ENCODE measurements around the gene NOS1.
"Not testable (repeated sequence)": the region's sequence is repeated elsewhere in the genome, so short reads cannot be mapped to it uniquely, and the experiment has no call there.

NOS1 gene

DNA sequence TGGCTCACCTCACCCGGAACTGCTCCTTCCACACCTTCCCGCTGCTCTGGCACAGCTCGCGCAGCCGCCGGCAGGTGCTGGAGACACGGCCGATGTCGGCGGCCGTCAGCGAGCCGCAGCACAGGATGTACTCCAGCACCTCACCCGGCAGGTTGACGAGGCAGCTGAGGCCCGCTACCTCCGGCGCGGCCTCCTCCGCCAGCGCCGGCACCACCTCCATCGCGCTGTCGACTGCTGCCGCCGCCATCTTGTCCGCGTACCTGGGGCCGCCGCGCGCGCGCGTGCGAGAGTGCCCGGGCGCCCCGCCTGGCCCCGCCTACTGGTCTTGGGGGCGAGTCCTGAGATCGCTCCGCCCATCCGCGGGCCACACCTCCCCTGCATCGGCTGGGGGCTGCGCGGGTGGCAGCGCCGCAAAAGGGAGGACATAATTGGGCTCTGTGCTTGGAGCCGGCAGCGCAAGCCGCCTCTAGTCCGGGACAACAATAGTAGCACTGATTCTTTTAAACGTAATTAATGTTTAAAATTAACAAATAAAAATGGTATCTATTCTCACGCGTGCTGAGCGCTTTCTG is 171.1 kb downstream of the NOS1 start, which contains the start of gene FBXO21:
FBXO21 (minus strand) TSS at position 261 of the 572 bp plus-strand sequence; CDS start at position 247, 14 bp downstream.
- Histone ChIP-seq H3K4me3 (ENCODE audit: low read depth in 1 of 2, low read length in 2 of 2) (peak within 1 kb of the TSS; percentile 73 to 89), H3K4me1 (ENCODE audit: control insufficient read depth in 1 of 2, insufficient read depth in 2 of 2, low read length in 2 of 2) (peaks cover 0 to 20% of the 10 kb centered on the region in 2 donors), H3K9me3 (ENCODE audit: control insufficient read depth in 1 of 2, low read length in 2 of 2) (no peaks in the 10 kb centered on the region), H3K27ac (ENCODE audit: low read length) (peak within 1 kb of the TSS; percentile 70), H3K27me3 (ENCODE audit: low read depth, low read length) (no peaks in the 10 kb centered on the region), H3K36me3 (ENCODE audit: control insufficient read depth in 1 of 2, insufficient read depth in 2 of 2, low read length in 2 of 2) (peaks cover 2 to 3% of the 10 kb centered on the region in 2 donors)

DNA sequence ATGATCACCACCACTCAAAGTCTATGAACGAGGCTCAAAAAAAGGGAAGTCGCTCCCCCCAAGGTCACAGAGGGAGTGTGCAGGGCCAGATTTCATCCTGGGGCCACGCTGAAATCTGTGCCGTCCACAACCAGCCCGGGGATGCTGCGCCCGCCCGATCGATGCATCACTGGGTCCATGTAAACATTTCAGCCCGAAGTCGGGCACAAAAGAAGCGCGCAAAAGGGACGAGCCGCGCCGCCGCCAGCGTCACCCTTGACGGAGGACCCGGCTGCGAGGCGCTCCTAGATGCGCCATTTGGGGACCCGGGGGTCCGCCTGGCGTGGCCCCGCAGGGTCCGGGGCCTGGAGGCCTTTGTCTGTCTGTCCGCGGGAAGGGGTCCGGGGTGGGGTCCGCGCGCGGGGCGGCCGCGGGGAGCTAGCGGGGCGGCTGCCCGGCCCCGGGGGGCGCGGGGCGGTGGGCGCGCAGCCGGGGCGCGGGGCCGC is 171.7 kb downstream of the NOS1 start:
- peaks cover 0 to 20% of the 10 kb centered on the region in 2 donors for H3K4me1 ChIP-seq (ENCODE audit: control insufficient read depth in 1 of 2, insufficient read depth in 2 of 2, low read length in 2 of 2)
- peak overlapping the region; percentile 70 for H3K27ac ChIP-seq (ENCODE audit: low read length)
- peak overlapping the region; percentile 73 to 89 for H3K4me3 ChIP-seq (ENCODE audit: low read depth in 1 of 2, low read length in 2 of 2)
- no peaks in the 10 kb centered on the region for H3K27me3 ChIP-seq (ENCODE audit: low read depth, low read length)
- peaks cover 7% of the 10 kb centered on the region in 2 donors for H3K36me3 ChIP-seq (ENCODE audit: control insufficient read depth in 1 of 2, insufficient read depth in 2 of 2, low read length in 2 of 2)
- H3K9me3 ChIP-seq (ENCODE audit: control insufficient read depth in 1 of 2, low read length in 2 of 2), result no peaks in the 10 kb centered on the region

GRCh38 chr12:117188961-117189724 is 172.3 kb downstream of the NOS1 start:
- H3K36me3 ChIP-seq (ENCODE audit: control insufficient read depth in 1 of 2, insufficient read depth in 2 of 2, low read length in 2 of 2), result peaks cover 9 to 13% of the 10 kb centered on the region in 2 donors
- H3K4me3 ChIP-seq (ENCODE audit: low read depth in 1 of 2, low read length in 2 of 2), result peak overlapping the region; percentile 73 to 89
- H3K27ac ChIP-seq (ENCODE audit: low read length), result peak overlapping the region; percentile 70
- peaks cover 0 to 20% of the 10 kb centered on the region in 2 donors for H3K4me1 ChIP-seq (ENCODE audit: control insufficient read depth in 1 of 2, insufficient read depth in 2 of 2, low read length in 2 of 2)
- no peaks in the 10 kb centered on the region for H3K27me3 ChIP-seq (ENCODE audit: low read depth, low read length)
- H3K9me3 ChIP-seq (ENCODE audit: control insufficient read depth in 1 of 2, low read length in 2 of 2), result no peaks in the 10 kb centered on the region

- Histone ChIP-seq H3K27me3 (ENCODE audit: low read depth, low read length) (no peaks in the 10 kb centered on the region), H3K36me3 (ENCODE audit: control insufficient read depth in 1 of 2, insufficient read depth in 2 of 2, low read length in 2 of 2) (peaks cover 9 to 19% of the 10 kb centered on the region in 2 donors), H3K27ac (ENCODE audit: low read length) (no peak overlapping the region), H3K4me3 (ENCODE audit: low read depth in 1 of 2, low read length in 2 of 2) (peak overlapping the region; percentile 73 to 89), H3K9me3 (ENCODE audit: control insufficient read depth in 1 of 2, low read length in 2 of 2) (no peaks in the 10 kb centered on the region), H3K4me1 (ENCODE audit: control insufficient read depth in 1 of 2, insufficient read depth in 2 of 2, low read length in 2 of 2) (peaks cover 0 to 20% of the 10 kb centered on the region in 2 donors)
Measured at GRCh38 chr12:117188121-117188665, 173.2 kb downstream of the NOS1 start.

- peaks cover 9 to 26% of the 10 kb centered on the region in 2 donors for H3K36me3 ChIP-seq (ENCODE audit: control insufficient read depth in 1 of 2, insufficient read depth in 2 of 2, low read length in 2 of 2)
- H3K4me1 ChIP-seq (ENCODE audit: control insufficient read depth in 1 of 2, insufficient read depth in 2 of 2, low read length in 2 of 2), result peaks cover 0 to 20% of the 10 kb centered on the region in 2 donors
- H3K27me3 ChIP-seq (ENCODE audit: low read depth, low read length), result no peaks in the 10 kb centered on the region
- H3K9me3 ChIP-seq (ENCODE audit: control insufficient read depth in 1 of 2, low read length in 2 of 2), result no peaks in the 10 kb centered on the region
- H3K27ac ChIP-seq (ENCODE audit: low read length), result no peak overlapping the region
- H3K4me3 ChIP-seq (ENCODE audit: low read depth in 1 of 2, low read length in 2 of 2), result no peak overlapping the region
Measured at GRCh38 chr12:117187421-117187820, 174.0 kb downstream of the NOS1 start.

- Histone ChIP-seq H3K9me3 (ENCODE audit: control insufficient read depth in 1 of 2, low read length in 2 of 2) (no peaks in the 10 kb centered on the region), H3K27me3 (ENCODE audit: low read depth, low read length) (no peaks in the 10 kb centered on the region), H3K27ac (ENCODE audit: low read length) (no peak overlapping the region), H3K4me1 (ENCODE audit: control insufficient read depth in 1 of 2, insufficient read depth in 2 of 2, low read length in 2 of 2) (peaks cover 0 to under 1% of the 10 kb centered on the region in 2 donors), H3K36me3 (ENCODE audit: control insufficient read depth in 1 of 2, insufficient read depth in 2 of 2, low read length in 2 of 2) (peaks cover 21 to 60% of the 10 kb centered on the region in 2 donors), H3K4me3 (ENCODE audit: low read depth in 1 of 2, low read length in 2 of 2) (no peak overlapping the region)
Measured at GRCh38 chr12:117182866-117183265, 178.6 kb downstream of the NOS1 start.

DNA sequence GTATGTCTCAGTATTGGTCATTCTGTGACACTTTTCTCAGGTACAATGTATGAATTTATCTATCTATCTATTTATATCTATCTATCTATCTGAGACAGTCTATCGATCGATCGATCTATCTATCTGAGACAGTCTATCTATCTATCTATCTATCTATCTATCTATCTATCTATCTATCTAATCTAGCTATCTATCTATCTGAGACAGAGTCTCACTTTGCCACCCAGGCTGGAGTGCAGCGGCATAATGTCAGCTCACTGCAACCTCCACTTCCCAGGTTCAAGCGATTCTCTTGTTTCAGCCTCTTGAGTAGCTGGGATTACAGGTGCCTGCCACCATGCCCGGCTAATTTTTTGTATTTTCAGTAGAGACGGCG is 180.0 kb downstream of the NOS1 start:
- H3K27me3 ChIP-seq (ENCODE audit: low read depth, low read length); H3K4me1 ChIP-seq (ENCODE audit: control insufficient read depth in 1 of 2, insufficient read depth in 2 of 2, low read length in 2 of 2); H3K9me3 ChIP-seq (ENCODE audit: control insufficient read depth in 1 of 2, low read length in 2 of 2); H3K4me3 ChIP-seq (ENCODE audit: low read depth in 1 of 2, low read length in 2 of 2); H3K27ac ChIP-seq (ENCODE audit: low read length): not testable (repeated sequence)
- H3K36me3 ChIP-seq (ENCODE audit: control insufficient read depth in 1 of 2, insufficient read depth in 2 of 2, low read length in 2 of 2), result peaks cover 26 to 70% of the 10 kb centered on the region in 2 donors

DNA sequence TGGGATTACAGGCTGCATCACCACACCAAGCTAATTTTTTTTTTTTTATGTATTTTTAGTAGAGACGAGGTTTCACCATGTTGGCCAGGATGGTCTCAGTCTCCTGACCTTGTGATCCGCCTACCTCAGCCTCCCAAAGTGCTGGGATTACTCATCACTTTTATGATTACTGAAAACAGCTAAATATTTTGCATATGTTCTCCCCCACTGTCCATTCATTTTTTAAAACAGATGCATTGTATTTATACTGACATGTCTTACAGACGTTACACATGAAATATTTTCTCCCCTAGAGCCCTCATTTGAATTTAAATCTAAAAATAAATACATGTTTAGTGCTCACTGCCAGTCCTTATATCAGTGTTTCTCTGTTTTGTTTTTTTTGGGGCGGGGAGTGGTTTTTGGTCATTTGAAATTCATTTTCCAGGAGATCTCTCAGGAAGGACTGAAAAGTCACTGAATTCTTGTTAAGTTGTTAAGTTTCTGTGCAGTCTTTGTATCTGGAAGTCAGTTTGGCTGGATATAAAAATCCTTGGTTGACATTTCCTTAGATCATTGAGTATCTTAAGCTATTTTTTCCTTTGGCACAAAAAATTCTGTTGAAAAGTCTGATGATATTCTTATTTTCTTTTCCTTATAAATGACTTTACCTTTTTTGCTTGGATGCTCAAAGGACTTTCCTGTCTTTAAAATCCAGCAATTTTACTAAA is 180.5 kb downstream of the NOS1 start:
- Histone ChIP-seq H3K9me3 (ENCODE audit: control insufficient read depth in 1 of 2, low read length in 2 of 2) (no peaks in the 10 kb centered on the region), H3K4me1 (ENCODE audit: control insufficient read depth in 1 of 2, insufficient read depth in 2 of 2, low read length in 2 of 2) (no peaks in the 10 kb centered on the region), H3K27me3 (ENCODE audit: low read depth, low read length) (no peaks in the 10 kb centered on the region), H3K4me3 (ENCODE audit: low read depth in 1 of 2, low read length in 2 of 2) (no peak overlapping the region), H3K27ac (ENCODE audit: low read length) (no peak overlapping the region), H3K36me3 (ENCODE audit: control insufficient read depth in 1 of 2, insufficient read depth in 2 of 2, low read length in 2 of 2) (peaks cover 32 to 72% of the 10 kb centered on the region in 2 donors)

DNA sequence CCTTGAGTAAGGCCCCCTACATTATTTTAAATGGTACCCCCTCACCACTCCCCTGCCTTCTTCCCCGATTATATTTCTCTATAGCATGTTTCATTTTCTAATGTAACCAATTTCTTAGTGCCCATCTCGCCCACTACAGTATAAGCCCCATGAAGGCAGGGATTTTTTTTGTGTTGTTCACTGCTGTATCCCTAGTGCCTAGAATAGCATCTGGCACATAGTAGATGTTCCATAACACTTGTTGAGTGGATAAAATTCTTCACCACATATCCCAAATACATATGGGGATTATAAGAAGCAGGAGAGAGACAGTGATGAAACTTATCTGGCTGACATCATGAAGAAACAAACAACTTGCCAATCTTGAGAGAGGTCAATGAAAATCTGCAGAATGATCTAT is 182.7 kb downstream of the NOS1 start:
- Histone ChIP-seq H3K4me3 (ENCODE audit: low read depth in 1 of 2, low read length in 2 of 2) (no peak overlapping the region), H3K27ac (ENCODE audit: low read length) (no peak overlapping the region), H3K27me3 (ENCODE audit: low read depth, low read length) (no peaks in the 10 kb centered on the region), H3K4me1 (ENCODE audit: control insufficient read depth in 1 of 2, insufficient read depth in 2 of 2, low read length in 2 of 2) (no peaks in the 10 kb centered on the region), H3K36me3 (ENCODE audit: control insufficient read depth in 1 of 2, insufficient read depth in 2 of 2, low read length in 2 of 2) (peaks cover 40 to 78% of the 10 kb centered on the region in 2 donors), H3K9me3 (ENCODE audit: control insufficient read depth in 1 of 2, low read length in 2 of 2) (no peaks in the 10 kb centered on the region)

GRCh38 chr12:117178301-117178700 is 183.1 kb downstream of the NOS1 start:
- H3K27ac ChIP-seq (ENCODE audit: low read length), result no peak overlapping the region
- H3K4me3 ChIP-seq (ENCODE audit: low read depth in 1 of 2, low read length in 2 of 2), result no peak overlapping the region
- no peaks in the 10 kb centered on the region for H3K9me3 ChIP-seq (ENCODE audit: control insufficient read depth in 1 of 2, low read length in 2 of 2)
- no peaks in the 10 kb centered on the region for H3K4me1 ChIP-seq (ENCODE audit: control insufficient read depth in 1 of 2, insufficient read depth in 2 of 2, low read length in 2 of 2)
- no peaks in the 10 kb centered on the region for H3K27me3 ChIP-seq (ENCODE audit: low read depth, low read length)
- H3K36me3 ChIP-seq (ENCODE audit: control insufficient read depth in 1 of 2, insufficient read depth in 2 of 2, low read length in 2 of 2), result peaks cover 43 to 78% of the 10 kb centered on the region in 2 donors

DNA sequence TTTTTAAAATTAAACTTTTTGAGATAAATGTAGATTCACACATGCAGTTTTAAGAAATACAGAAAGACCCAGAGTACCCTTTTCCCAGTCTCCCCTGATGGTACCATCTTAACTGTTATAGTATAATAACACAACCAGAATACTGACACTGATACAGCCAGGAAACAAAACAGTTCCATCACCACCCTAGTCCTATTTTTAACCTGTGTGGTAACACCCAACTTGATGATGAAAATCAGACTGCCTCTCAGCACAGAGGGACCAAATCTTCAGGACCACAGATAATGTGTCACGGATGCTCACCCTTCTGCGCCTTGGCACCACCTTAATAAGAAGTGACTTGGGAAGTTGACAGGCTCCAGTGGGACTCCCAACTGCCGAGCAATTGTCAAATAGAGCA is 189.3 kb downstream of the NOS1 start:
- H3K4me1 ChIP-seq (ENCODE audit: control insufficient read depth in 1 of 2, insufficient read depth in 2 of 2, low read length in 2 of 2), result no peaks in the 10 kb centered on the region
- H3K4me3 ChIP-seq (ENCODE audit: low read depth in 1 of 2, low read length in 2 of 2), result no peak overlapping the region
- peaks cover 53 to 76% of the 10 kb centered on the region in 2 donors for H3K36me3 ChIP-seq (ENCODE audit: control insufficient read depth in 1 of 2, insufficient read depth in 2 of 2, low read length in 2 of 2)
- no peaks in the 10 kb centered on the region for H3K27me3 ChIP-seq (ENCODE audit: low read depth, low read length)
- H3K27ac ChIP-seq (ENCODE audit: low read length), result no peak overlapping the region
- H3K9me3 ChIP-seq (ENCODE audit: control insufficient read depth in 1 of 2, low read length in 2 of 2), result no peaks in the 10 kb centered on the region
